ENCODE results near the gene NPDC1. TPM values are rescaled to one million over a fixed set of nuclear protein-coding genes. Genes with fewer than 3 reads are reported as not detected.

NPDC1 gene
- total RNA-seq, 1 donor from 2014 or later: 90.8 TPM

GRCh38 chr9:137017071-137017470 lies 28.9 kb downstream of the NPDC1 start:
- Mint-ChIP-seq H3K4me3 (ENCODE audit: unreplicated experiment) (no peak overlapping the region), H3K27ac (ENCODE audit: unreplicated experiment) (no peak overlapping the region), H3K27me3 (ENCODE audit: low read depth) (no peaks in the 10 kb centered on the region), H3K36me3 (ENCODE audit: low read depth) (peaks cover 11% of the 10 kb centered on the region), H3K4me1 (ENCODE audit: low read depth) (no peaks in the 10 kb centered on the region), H3K9me3 (ENCODE audit: low read depth) (no peaks in the 10 kb centered on the region)
- TF ChIP-seq, protein P1, sequence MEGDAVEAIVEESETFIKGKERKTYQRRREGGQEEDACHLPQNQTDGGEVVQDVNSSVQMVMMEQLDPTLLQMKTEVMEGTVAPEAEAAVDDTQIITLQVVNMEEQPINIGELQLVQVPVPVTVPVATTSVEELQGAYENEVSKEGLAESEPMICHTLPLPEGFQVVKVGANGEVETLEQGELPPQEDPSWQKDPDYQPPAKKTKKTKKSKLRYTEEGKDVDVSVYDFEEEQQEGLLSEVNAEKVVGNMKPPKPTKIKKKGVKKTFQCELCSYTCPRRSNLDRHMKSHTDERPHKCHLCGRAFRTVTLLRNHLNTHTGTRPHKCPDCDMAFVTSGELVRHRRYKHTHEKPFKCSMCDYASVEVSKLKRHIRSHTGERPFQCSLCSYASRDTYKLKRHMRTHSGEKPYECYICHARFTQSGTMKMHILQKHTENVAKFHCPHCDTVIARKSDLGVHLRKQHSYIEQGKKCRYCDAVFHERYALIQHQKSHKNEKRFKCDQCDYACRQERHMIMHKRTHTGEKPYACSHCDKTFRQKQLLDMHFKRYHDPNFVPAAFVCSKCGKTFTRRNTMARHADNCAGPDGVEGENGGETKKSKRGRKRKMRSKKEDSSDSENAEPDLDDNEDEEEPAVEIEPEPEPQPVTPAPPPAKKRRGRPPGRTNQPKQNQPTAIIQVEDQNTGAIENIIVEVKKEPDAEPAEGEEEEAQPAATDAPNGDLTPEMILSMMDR (IDR thresholded peaks at IDR 0.05): no peak
- no peak for DNase-seq (ENCODE audit: low spot score)

DNA sequence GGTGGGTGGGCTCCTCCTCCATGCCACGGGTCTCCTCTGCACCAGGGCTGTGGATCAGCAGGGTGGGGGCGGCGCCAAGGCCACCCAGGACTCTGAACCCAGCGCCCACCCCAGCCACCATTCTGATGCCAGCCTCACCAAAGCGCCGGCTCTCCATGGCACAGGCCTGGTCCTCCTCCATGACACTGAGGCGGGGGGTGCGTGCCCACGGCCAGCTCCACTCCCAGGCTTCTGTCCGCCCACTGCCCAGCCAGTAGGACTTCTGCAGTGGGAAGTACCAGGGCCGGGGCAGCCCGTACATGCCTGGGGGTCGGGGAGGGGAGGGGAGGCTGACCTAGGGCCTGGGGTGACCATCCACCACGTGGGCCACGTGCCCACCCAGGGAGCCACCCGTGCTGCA lies 29.5 kb downstream of the NPDC1 start:
- TF ChIP-seq, protein P1 (IDR thresholded peaks at IDR 0.05): no peak
- H3K36me3 Mint-ChIP-seq (ENCODE audit: low read depth): peaks cover 14% of the 10 kb centered on the region
- no peaks in the 10 kb centered on the region for H3K9me3 Mint-ChIP-seq (ENCODE audit: low read depth)
- no peak for DNase-seq (ENCODE audit: low spot score)
- H3K4me1 Mint-ChIP-seq (ENCODE audit: low read depth): no peaks in the 10 kb centered on the region
- no peak overlapping the region for H3K4me3 Mint-ChIP-seq (ENCODE audit: unreplicated experiment)
- H3K27me3 Mint-ChIP-seq (ENCODE audit: low read depth): no peaks in the 10 kb centered on the region
- no peak overlapping the region for H3K27ac Mint-ChIP-seq (ENCODE audit: unreplicated experiment)

DNA sequence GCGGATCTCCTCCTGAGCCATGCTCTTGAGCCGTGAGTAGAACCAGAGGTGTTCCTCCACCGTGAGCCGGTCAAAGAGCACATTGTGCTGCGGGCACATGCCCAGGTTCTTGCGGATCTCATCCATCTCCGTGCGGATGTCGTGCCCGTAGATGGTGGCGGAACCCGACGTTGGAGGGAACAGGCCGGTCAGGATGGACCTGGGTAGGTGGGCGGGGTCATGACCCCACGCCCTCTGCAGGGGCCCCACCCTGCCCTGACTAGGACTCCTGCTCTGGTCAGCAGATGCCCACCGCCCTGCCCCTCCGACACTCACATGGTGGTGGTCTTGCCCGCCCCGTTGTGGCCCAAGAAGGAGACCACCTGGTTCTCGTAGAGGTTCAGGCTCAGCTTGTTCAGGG lies 30.0 kb downstream of the NPDC1 start:
- Mint-ChIP-seq H3K4me3 (ENCODE audit: unreplicated experiment) (no peak overlapping the region), H3K9me3 (ENCODE audit: low read depth) (no peaks in the 10 kb centered on the region), H3K4me1 (ENCODE audit: low read depth) (no peaks in the 10 kb centered on the region), H3K27me3 (ENCODE audit: low read depth) (no peaks in the 10 kb centered on the region), H3K27ac (ENCODE audit: unreplicated experiment) (no peak overlapping the region), H3K36me3 (ENCODE audit: low read depth) (peaks cover 15% of the 10 kb centered on the region)
- TF ChIP-seq, protein P1 (IDR thresholded peaks at IDR 0.05): no peak
- DNase-seq (ENCODE audit: low spot score): no peak

DNA sequence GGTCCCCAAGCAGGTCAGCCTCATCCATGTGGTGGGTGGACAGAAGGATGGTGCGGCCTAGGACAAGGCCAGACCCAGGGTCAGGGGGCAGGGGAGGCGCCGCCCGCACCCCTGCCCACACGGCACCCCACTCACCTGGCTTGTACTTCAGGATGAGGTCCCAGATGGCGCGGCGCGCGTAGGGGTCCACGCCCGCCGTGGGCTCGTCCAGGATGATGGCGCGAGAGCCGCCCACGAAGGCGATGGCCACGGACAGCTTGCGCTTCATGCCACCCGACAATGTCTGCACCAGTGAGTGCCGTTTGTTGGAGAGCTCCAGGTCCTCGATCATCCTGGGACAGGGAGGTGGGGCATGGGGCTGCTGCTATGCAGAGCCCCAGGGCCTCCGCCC lies 30.4 kb downstream of the NPDC1 start:
- TF ChIP-seq, protein P1 (IDR thresholded peaks at IDR 0.05): no peak
- Mint-ChIP-seq H3K9me3 (ENCODE audit: low read depth) (no peaks in the 10 kb centered on the region), H3K4me3 (ENCODE audit: unreplicated experiment) (no peak overlapping the region), H3K27ac (ENCODE audit: unreplicated experiment) (no peak overlapping the region), H3K27me3 (ENCODE audit: low read depth) (no peaks in the 10 kb centered on the region), H3K36me3 (ENCODE audit: low read depth) (peaks cover 15% of the 10 kb centered on the region), H3K4me1 (ENCODE audit: low read depth) (no peaks in the 10 kb centered on the region)
- DNase-seq (ENCODE audit: low spot score): no peak

GRCh38 chr9:137014776-137015539 lies 31.0 kb downstream of the NPDC1 start:
- Mint-ChIP-seq H3K27ac (ENCODE audit: unreplicated experiment) (no peak overlapping the region), H3K4me1 (ENCODE audit: low read depth) (no peaks in the 10 kb centered on the region), H3K27me3 (ENCODE audit: low read depth) (no peaks in the 10 kb centered on the region), H3K4me3 (ENCODE audit: unreplicated experiment) (no peak overlapping the region), H3K36me3 (ENCODE audit: low read depth) (peaks cover 15% of the 10 kb centered on the region), H3K9me3 (ENCODE audit: low read depth) (no peaks in the 10 kb centered on the region)
- DNase-seq (ENCODE audit: low spot score): no peak
- TF ChIP-seq, protein P1 (IDR thresholded peaks at IDR 0.05): no peak

All from chondrocyte (in vitro differentiated cells).